HG03095 (cell line): ENCODE data around the gene LRRC3C.
A peak's percentile ranks its signal among the peaks of the same experiment; 100 is the strongest.
"Not testable (repeated sequence)": the region's sequence is repeated elsewhere in the genome, so short reads cannot be mapped to it uniquely, and the experiment has no call there.

Experiments used
- ATAC-seq: cut with Tn5 transposase; IDR thresholded peaks from one replicate; pipeline ENCODE4 v1.9.1; 2021; ENCODE audit warnings: moderate library complexity; ENCODE audit not compliant: unreplicated experiment

LRRC3C gene

GRCh38 chr17:39946551-39947330 lies 19.2 kb downstream of the LRRC3C start:
- ATAC-seq: no peak

GRCh38 chr17:39948489-39948828 lies 20.9 kb downstream of the LRRC3C start:
- not testable (repeated sequence) for ATAC-seq

GRCh38 chr17:39949028-39949427 lies 21.5 kb downstream of the LRRC3C start:
- no peak for ATAC-seq

GRCh38 chr17:39950871-39951348 lies 23.4 kb downstream of the LRRC3C start:
- ATAC-seq: no peak

- no peak for ATAC-seq
Observed at GRCh38 chr17:39951924-39952679, 24.6 kb downstream of the LRRC3C start.

GRCh38 chr17:39952680-39953470 lies 25.3 kb downstream of the LRRC3C start:
- ATAC-seq: peak; percentile 56

- no peak for ATAC-seq
Observed at GRCh38 chr17:39953471-39953888, 25.9 kb downstream of the LRRC3C start.

- ATAC-seq: no peak
Observed at GRCh38 chr17:39954876-39955275, 27.3 kb downstream of the LRRC3C start.

GRCh38 chr17:39955726-39956225 lies 28.2 kb downstream of the LRRC3C start:
- ATAC-seq: no peak

GRCh38 chr17:39960524-39961041 lies 33.1 kb downstream of the LRRC3C start:
- no peak for ATAC-seq

GRCh38 chr17:39962642-39963220 lies 35.2 kb downstream of the LRRC3C start, which contains the start of gene GSDMA:
Gene GSDMA (plus strand): TSS chr17:39963004. CDS start chr17:39965688, 2,684 bp downstream.
- ATAC-seq: no peak

- no peak for ATAC-seq
Observed at GRCh38 chr17:39963829-39964228, 36.3 kb downstream of the LRRC3C start.

GRCh38 chr17:39965017-39965699 lies 37.6 kb downstream of the LRRC3C start:
- ATAC-seq: no peak

- ATAC-seq: no peak
Observed at GRCh38 chr17:39966771-39967170, 39.2 kb downstream of the LRRC3C start.

GRCh38 chr17:39968761-39969160 lies 41.2 kb downstream of the LRRC3C start:
- no peak for ATAC-seq

- ATAC-seq: no peak
Observed at GRCh38 chr17:39969375-39969774, 41.8 kb downstream of the LRRC3C start.

- ATAC-seq: no peak
Observed at GRCh38 chr17:39970157-39970692, 42.7 kb downstream of the LRRC3C start.

GRCh38 chr17:39971076-39971603 lies 43.6 kb downstream of the LRRC3C start:
- no peak for ATAC-seq

- ATAC-seq: no peak
Observed at GRCh38 chr17:39972271-39972670, 44.7 kb downstream of the LRRC3C start.
